Measurements from ENCODE around the gene MRPS9. TPM values are rescaled to one million over a fixed set of nuclear protein-coding genes. Genes with fewer than 3 reads are reported as not detected.

Gene MRPS9
- total and polyA plus RNA-seq, 2 experiments from 2014 or later, result 64.7 to 78.9 TPM

- H3K27ac ChIP-seq (ENCODE audit: low read depth), result 0 out of 2 replicates have a peak overlapping the region, but pooled peaks have one; percentile 8
- H3K36me3 ChIP-seq (ENCODE audit: insufficient read depth), result no peaks in the 10 kb centered on the region
- peaks cover 34% of the 10 kb centered on the region for H3K4me1 Mint-ChIP-seq
- H3K27me3 ChIP-seq (ENCODE audit: insufficient read depth), result no peaks in the 10 kb centered on the region
- no peaks in the 10 kb centered on the region; the same call in 2 of the 3 replicates for H3K36me3 Mint-ChIP-seq (ENCODE audit: low read depth)
- H3K27me3 Mint-ChIP-seq (ENCODE audit: insufficient read depth, low read depth, poor library complexity), result peaks cover 1% of the 10 kb centered on the region
- TF ChIP-seq POLR2AphosphoS5 (IDR thresholded peaks at IDR 0.05; ENCODE audit: low read depth) (no peak), STAT1 (IDR thresholded peaks at IDR 0.05; ENCODE audit: unreplicated experiment) (no peak), EZH2phosphoT487 (IDR thresholded peaks at IDR 0.05; ENCODE audit: unreplicated experiment) (no peak), CREB1 (CRISPR knock-in tag; IDR thresholded peaks at IDR 0.05; ENCODE audit: low read depth) (no peak), REST (IDR thresholded peaks at IDR 0.05; ENCODE audit: unreplicated experiment) (no peak), ETS1 (IDR thresholded peaks at IDR 0.05) (no peak), EZH2 (IDR thresholded peaks at IDR 0.05; ENCODE audit: low read depth, unreplicated experiment) (no peak)
- TF ChIP-seq, protein P1, sequence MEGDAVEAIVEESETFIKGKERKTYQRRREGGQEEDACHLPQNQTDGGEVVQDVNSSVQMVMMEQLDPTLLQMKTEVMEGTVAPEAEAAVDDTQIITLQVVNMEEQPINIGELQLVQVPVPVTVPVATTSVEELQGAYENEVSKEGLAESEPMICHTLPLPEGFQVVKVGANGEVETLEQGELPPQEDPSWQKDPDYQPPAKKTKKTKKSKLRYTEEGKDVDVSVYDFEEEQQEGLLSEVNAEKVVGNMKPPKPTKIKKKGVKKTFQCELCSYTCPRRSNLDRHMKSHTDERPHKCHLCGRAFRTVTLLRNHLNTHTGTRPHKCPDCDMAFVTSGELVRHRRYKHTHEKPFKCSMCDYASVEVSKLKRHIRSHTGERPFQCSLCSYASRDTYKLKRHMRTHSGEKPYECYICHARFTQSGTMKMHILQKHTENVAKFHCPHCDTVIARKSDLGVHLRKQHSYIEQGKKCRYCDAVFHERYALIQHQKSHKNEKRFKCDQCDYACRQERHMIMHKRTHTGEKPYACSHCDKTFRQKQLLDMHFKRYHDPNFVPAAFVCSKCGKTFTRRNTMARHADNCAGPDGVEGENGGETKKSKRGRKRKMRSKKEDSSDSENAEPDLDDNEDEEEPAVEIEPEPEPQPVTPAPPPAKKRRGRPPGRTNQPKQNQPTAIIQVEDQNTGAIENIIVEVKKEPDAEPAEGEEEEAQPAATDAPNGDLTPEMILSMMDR (conservative IDR thresholded peaks at IDR 0.05; ENCODE audit: low read depth in 2 of 2), result no peak
- H3K9me2 ChIP-seq (ENCODE audit: insufficient read depth), result no peaks in the 10 kb centered on the region
- peak; percentile 83 for DNase-seq (ENCODE audit: low spot score)
- no peaks in the 10 kb centered on the region for H3K9me3 Mint-ChIP-seq
- peak; percentile 95 for ATAC-seq
- H3K4me2 ChIP-seq, result no peak overlapping the region
- H3K27ac Mint-ChIP-seq, result peak overlapping the region; percentile 88
- H3K4me1 ChIP-seq (ENCODE audit: insufficient read depth), result peaks cover 35% of the 10 kb centered on the region
- H3K4me3 ChIP-seq, result no peak overlapping the region
- H2AFZ ChIP-seq, result no peak overlapping the region
- H3K4me3 Mint-ChIP-seq, result 0 out of 3 replicates have a peak overlapping the region, but pooled peaks have one; percentile 2
- no peaks in the 10 kb centered on the region for H3K79me2 ChIP-seq (replicated peaks; ENCODE audit: insufficient read depth)
- H3F3A ChIP-seq (replicated peaks; ENCODE audit: low read depth), result no peaks in the 10 kb centered on the region
- H4K20me1 ChIP-seq (replicated peaks; ENCODE audit: insufficient read depth), result peaks cover 3% of the 10 kb centered on the region; the same call in 1 of the 2 replicates
Measured at GRCh38 chr2:105081006-105081601, 43.2 kb downstream of the MRPS9 start.

Data from GM23338 (cell line).